Measurements from ENCODE around the gene MRPL44.

GRCh38 chr2:223967981-223968380, 10.7 kb downstream of the MRPL44 start:
- TF ChIP-seq CTCF (IDR thresholded peaks at IDR 0.05; ENCODE audit: insufficient read depth, low read depth, low read length) (no peak), EZH2 (IDR thresholded peaks at IDR 0.05; ENCODE audit: insufficient read depth, low read length) (no peak)

Measured in astrocyte (in vitro differentiated cells and primary cell).